SKM-1 treated with dmso at 0.1 percent for 144 hours (cell line): ENCODE results near the gene PDGFA.

Experiments used
- DNase-seq: peaks from one replicate; lab custom pipeline; 2025; ENCODE audit not compliant: unreplicated experiment; lab: John Stamatoyannopoulos, UW

PDGFA gene

GRCh38 chr7:491958-492713 is 27.5 kb downstream of the PDGFA start:
- no peak for DNase-seq

- DNase-seq = no peak
These were observed 28.2 kb downstream of the PDGFA start for GRCh38 chr7:491292-491957.

- DNase-seq = no peak
These were observed 29.0 kb downstream of the PDGFA start for GRCh38 chr7:490461-491291.

- no peak for DNase-seq
These were observed 29.8 kb downstream of the PDGFA start for GRCh38 chr7:489876-490275.

GRCh38 chr7:486216-486743 is 33.4 kb downstream of the PDGFA start:
- DNase-seq = no peak

GRCh38 chr7:485188-486081 is 34.2 kb downstream of the PDGFA start:
- no peak for DNase-seq

GRCh38 chr7:484356-485101 is 35.1 kb downstream of the PDGFA start:
- no peak for DNase-seq

- DNase-seq = no peak
These were observed 35.8 kb downstream of the PDGFA start for GRCh38 chr7:483656-484355.

GRCh38 chr7:482521-483083 is 37.0 kb downstream of the PDGFA start:
- no peak for DNase-seq

- DNase-seq = no peak
These were observed 38.3 kb downstream of the PDGFA start for GRCh38 chr7:481219-481930.

- DNase-seq = no peak
These were observed 39.0 kb downstream of the PDGFA start for GRCh38 chr7:480531-481218.

- DNase-seq = no peak
These were observed 39.6 kb downstream of the PDGFA start for GRCh38 chr7:479948-480499.

GRCh38 chr7:479115-479947 is 40.3 kb downstream of the PDGFA start:
- no peak for DNase-seq

- no peak for DNase-seq
These were observed 41.9 kb downstream of the PDGFA start for GRCh38 chr7:477626-478220.

- DNase-seq = no peak
These were observed 42.8 kb downstream of the PDGFA start for GRCh38 chr7:476736-477360.
